H1 (cell line): ENCODE results near the gene CD164L2. TPM values are rescaled to one million over a fixed set of nuclear protein-coding genes. Genes with fewer than 3 reads are reported as not detected.
A peak's percentile ranks its signal among the peaks of the same experiment; 100 is the strongest.

Source experiments
- CTCF ChIA-PET: fragments of 300-600 bp; sonication (Branson Sonifier 250); formaldehyde crosslinking; loops from one replicate; lab custom pipeline; 2021; ENCODE audit not compliant: partially characterized antibody; lab: Charles Lee
- POLR2A ChIA-PET: fragments of 300-600 bp; sonication (Branson Sonifier 250); formaldehyde crosslinking; loops from one replicate; lab custom pipeline; 2021; ENCODE audit warnings: inconsistent platforms; ENCODE audit not compliant: partially characterized antibody; lab: Charles Lee
- DNase-seq, 2 experiments: peaks; one replicate each; pipeline versions ENCODE4 v3.0.0 to v3.0.0-alpha.2; 2010 to 2022; ENCODE audit warnings: low spot score in 2 of 2, low read depth in 1 of 2, mixed read lengths in 1 of 2
- FAIRE-seq: peaks from 2 replicates; lab custom pipeline; 2011; peaks lifted over from hg19 to GRCh38; lab: Jason Lieb, UNC
- H2AFZ ChIP-seq: 2 replicates; pipeline ENCODE4 v1.8.1; 2012; ENCODE audit warnings: low read length, inconsistent platforms
- H2AK5ac ChIP-seq: 2 replicates; pipeline ENCODE4 v1.6.1; 2013; ENCODE audit warnings: low read depth, low read length
- H2BK120ac ChIP-seq: replicated peaks from 2 replicates; pipeline ENCODE3; 2013; ENCODE audit warnings: low read depth, low read length, inconsistent platforms
- H2BK12ac ChIP-seq: 2 replicates; pipeline ENCODE4 v1.6.1; 2013; ENCODE audit warnings: low read depth, low read length
- H2BK15ac ChIP-seq: 2 replicates; pipeline ENCODE4 v1.6.1; 2013; ENCODE audit warnings: low read length
- H2BK20ac ChIP-seq: 2 replicates; pipeline ENCODE4 v1.6.1; 2013; ENCODE audit warnings: low read length
- H2BK5ac ChIP-seq: 2 replicates; pipeline ENCODE4 v1.6.1; 2013; ENCODE audit warnings: low read depth, low read length
- H3K14ac ChIP-seq: 2 replicates; pipeline ENCODE4 v1.6.1; 2013; ENCODE audit warnings: inconsistent platforms; ENCODE audit not compliant: insufficient read length
- H3K18ac ChIP-seq: 2 replicates; pipeline ENCODE4 v1.6.1; 2013; ENCODE audit warnings: low read length; ENCODE audit errors: extremely low read depth
- H3K23ac ChIP-seq: 2 replicates; pipeline ENCODE4 v1.6.1; 2013; ENCODE audit warnings: inconsistent platforms; ENCODE audit not compliant: insufficient read length
- H3K23me2 ChIP-seq: 2 replicates; pipeline ENCODE4 v1.6.1; 2013; ENCODE audit warnings: low read depth, low read length
- H3K27ac ChIP-seq: 2 replicates; pipeline ENCODE4 v1.6.1; 2011; ENCODE audit warnings: low read depth, low read length, inconsistent platforms
- H3K27me3 ChIP-seq, 4 experiments: replicated peaks in 1 of 4; 1 replicate in 1 of 4; 2 replicates in 3 of 4; pipeline versions ENCODE4 v1.6.1 to v1.8.1; 2011 to 2013; ENCODE audit warnings: low read length in 3 of 4, mild to moderate bottlenecking in 3 of 4, inconsistent platforms in 2 of 4, mixed read lengths in 2 of 4, moderate library complexity in 1 of 4; ENCODE audit not compliant: control insufficient read depth in 3 of 4, insufficient read depth in 3 of 4; ENCODE audit errors: extremely low read depth in 1 of 4
- H3K36me3 ChIP-seq, 4 experiments: 2 replicates each; pipeline versions ENCODE4 v1.6.1 to v1.8.1; 2011 to 2013; ENCODE audit warnings: mild to moderate bottlenecking in 4 of 4, low read length in 3 of 4, moderate library complexity in 2 of 4, control low read depth in 1 of 4, inconsistent platforms in 1 of 4; ENCODE audit not compliant: insufficient read depth in 4 of 4, control insufficient read depth in 2 of 4
- H3K4ac ChIP-seq: replicated peaks from 2 replicates; pipeline ENCODE3; 2013; ENCODE audit warnings: low read length, low read depth, mixed read lengths, inconsistent platforms; ENCODE audit not compliant: insufficient read length
- H3K4me1 ChIP-seq, 4 experiments: replicated peaks in 1 of 4; 1 replicate in 1 of 4; 2 replicates in 3 of 4; pipeline versions ENCODE4 v1.6.1 to v1.8.1; 2011 to 2013; ENCODE audit warnings: low read length in 3 of 4, inconsistent platforms in 2 of 4, mixed read lengths in 1 of 4; ENCODE audit not compliant: insufficient read depth in 4 of 4, control insufficient read depth in 3 of 4
- H3K4me2 ChIP-seq, 2 experiments: 2 replicates each; pipeline versions ENCODE4 v1.6.1 to v1.8.1; 2011 to 2013; ENCODE audit warnings: low read depth in 2 of 2, low read length in 2 of 2, control low read depth in 1 of 2, inconsistent platforms in 1 of 2, mild to moderate bottlenecking in 1 of 2; ENCODE audit not compliant: insufficient read depth in 1 of 2
- H3K4me3 ChIP-seq, 4 experiments: fragments of 200-600, 300-600 bp in 1 of 4; sonication (generic), shearing (Covaris generic), sonication (Bioruptor Twin) in 1 of 4; 2 replicates each; pipeline versions ENCODE4 v1.5.1 to v1.8.1; 2011 to 2016; ENCODE audit warnings: low read length in 4 of 4, low read depth in 3 of 4, control low read depth in 2 of 4, inconsistent platforms in 2 of 4, mild to moderate bottlenecking in 2 of 4, mixed read lengths in 1 of 4, moderate library complexity in 1 of 4; ENCODE audit not compliant: insufficient read depth in 2 of 4; ENCODE audit errors: extremely low read depth in 1 of 4
- H3K56ac ChIP-seq: replicated peaks from 2 replicates; pipeline ENCODE3; 2013; ENCODE audit warnings: low read depth, mild to moderate bottlenecking, mixed read lengths, low read length, inconsistent platforms; ENCODE audit not compliant: insufficient read length
- H3K79me1 ChIP-seq: 2 replicates; pipeline ENCODE4 v1.6.1; 2013; ENCODE audit warnings: low read depth, low read length, control low read depth
- H3K79me2 ChIP-seq, 2 experiments: 2 replicates each; pipeline versions ENCODE4 v1.6.1 to v1.8.1; 2012 to 2013; ENCODE audit warnings: low read length in 2 of 2, mild to moderate bottlenecking in 2 of 2, inconsistent platforms in 1 of 2; ENCODE audit not compliant: insufficient read depth in 2 of 2, control insufficient read depth in 1 of 2
- H3K9ac ChIP-seq, 4 experiments: replicated peaks in 1 of 4; 1 replicate in 1 of 4; 2 replicates in 3 of 4; pipeline versions ENCODE4 v1.6.1 to v1.8.1; 2011 to 2013; ENCODE audit warnings: low read depth in 3 of 4, low read length in 3 of 4, control low read depth in 2 of 4, mild to moderate bottlenecking in 2 of 4, moderate library complexity in 2 of 4, inconsistent platforms in 1 of 4; ENCODE audit errors: extremely low read depth in 1 of 4
- H3K9me3 ChIP-seq, 2 experiments: 2 replicates each; pipeline versions ENCODE4 v1.6.1 to v1.8.1; 2012 to 2013; ENCODE audit warnings: mild to moderate bottlenecking in 2 of 2, moderate library complexity in 2 of 2, control low read depth in 1 of 2, inconsistent platforms in 1 of 2, low read depth in 1 of 2, low read length in 1 of 2, mixed read lengths in 1 of 2; ENCODE audit not compliant: insufficient read depth in 2 of 2
- H4K20me1 ChIP-seq, 2 experiments: replicated peaks in 1 of 2; 2 replicates each; pipeline versions ENCODE3 to v1.8.1; 2011 to 2013; ENCODE audit warnings: inconsistent platforms in 2 of 2, low read length in 2 of 2, mild to moderate bottlenecking in 1 of 2; ENCODE audit not compliant: insufficient read depth in 2 of 2, control insufficient read depth in 1 of 2
- H4K5ac ChIP-seq: 2 replicates; pipeline ENCODE4 v1.6.1; 2013; ENCODE audit warnings: low read length, low read depth, mixed read lengths, inconsistent platforms; ENCODE audit not compliant: insufficient read length
- H4K8ac ChIP-seq: 2 replicates; pipeline ENCODE4 v1.8.0; 2013; ENCODE audit warnings: mild to moderate bottlenecking, moderate library complexity, low read length, inconsistent platforms; ENCODE audit not compliant: insufficient read depth; ENCODE audit errors: extremely low read depth
- H4K91ac ChIP-seq: replicated peaks from 2 replicates; pipeline ENCODE3; 2013; ENCODE audit warnings: low read length, mixed read lengths, inconsistent platforms; ENCODE audit not compliant: insufficient read length
- CBX8 ChIP-seq: fragments of 300-800, 300-1000 bp; sonication (generic); IDR thresholded peaks from 2 replicates; pipeline ENCODE4 v1.7.1; 2016; ENCODE audit warnings: low read depth, low read length, borderline replicate concordance
- CHD1 ChIP-seq: IDR thresholded peaks from 2 replicates; pipeline ENCODE4 v1.6.1; 2012; ENCODE audit warnings: low read depth, low read length, improper control_type of control experiment
- CTBP2 ChIP-seq: IDR thresholded peaks from 2 replicates; pipeline ENCODE4 v1.7.0; 2011; ENCODE audit warnings: borderline replicate concordance, mild to moderate bottlenecking, moderate library complexity, mixed read lengths, low read length; ENCODE audit not compliant: insufficient read depth, insufficient read length
- KDM4A ChIP-seq: IDR thresholded peaks from one replicate; pipeline ENCODE4 v1.7.1; 2012; ENCODE audit warnings: low read depth, mild to moderate bottlenecking, moderate library complexity, low read length, inconsistent platforms; ENCODE audit not compliant: severe bottlenecking
- YY1 ChIP-seq: IDR thresholded peaks from 2 replicates; pipeline ENCODE4 v1.6.1; 2011; ENCODE audit warnings: low read depth, mild to moderate bottlenecking, low read length
- ZNF274 ChIP-seq: IDR thresholded peaks from 2 replicates; pipeline ENCODE4 v1.7.0; 2012; ENCODE audit warnings: low read length, borderline replicate concordance; ENCODE audit errors: extremely low read depth
- WGBS, 2 experiments: shearing (Covaris generic) in 1 of 2; methylation state at CpG; one replicate each; pipeline versions ENCODE4 v1.1.6 to v1.1.7; 2013 to 2015; ENCODE audit warnings: low lambda C conversion rate in 2 of 2, mixed read lengths in 2 of 2, inconsistent platforms in 1 of 2, low coverage in 1 of 2, missing lambda C conversion rate in 1 of 2; ENCODE audit not compliant: insufficient replicate concordance in 2 of 2, insufficient coverage in 1 of 2, insufficient read length in 1 of 2; ENCODE audit errors: extremely low coverage in 1 of 2, missing lambda C conversion rate in 1 of 2; 5-methylcytosine and 5-hydroxymethylcytosine counted together
- polyA plus RNA-seq, 7 experiments: library from polyadenylated mRNA; depleted of rRNA in 3 of 7; stranded (reverse) in 5 of 7; unstranded in 2 of 7; fragments of >200 nt in 5 of 7; fragments of 200-250 nt in 2 of 7; gene quantifications; 1 replicate in 5 of 7; 2 replicates in 1 of 7; 4 replicates in 1 of 7; pipeline versions ENCODE4 v1.2.1 to v1.2.3, GENCODE V29; 2011 to 2013; ENCODE audit warnings: missing spikeins in 2 of 7, mixed read lengths in 2 of 7
- total RNA-seq: library from RNA; stranded (reverse); fragmentation: NEBNext Ultra II Directional; extraction: Animal tissue kit (Norgen Biotek cat#: 25700); gene quantifications from 2 replicates; pipeline ENCODE4 v1.2.1, GENCODE V29; 2021
- TF ChIP-seq, protein P1 (sequence below), 3 experiments: IDR thresholded peaks; 1 replicate in 2 of 3; 2 replicates in 1 of 3; pipeline versions ENCODE4 v1.5.1 to v1.6.1; 2011; ENCODE audit warnings: low read length in 3 of 3, mild to moderate bottlenecking in 3 of 3, inconsistent platforms in 2 of 3, low read depth in 1 of 3, moderate library complexity in 1 of 3; ENCODE audit not compliant: insufficient read depth in 1 of 3; ENCODE audit errors: control extremely low read depth in 1 of 3
- TF ChIP-seq, protein P2 (sequence below): IDR thresholded peaks from 2 replicates; pipeline ENCODE4 v1.6.1; 2012; ENCODE audit warnings: low read length, inconsistent platforms

The CD164L2 gene
- total and polyA plus RNA-seq, 2 of the 8 experiments (the other 6 are each of a cell fraction or from before 2014, with no cell fraction given): 3.3 TPM

DNA sequence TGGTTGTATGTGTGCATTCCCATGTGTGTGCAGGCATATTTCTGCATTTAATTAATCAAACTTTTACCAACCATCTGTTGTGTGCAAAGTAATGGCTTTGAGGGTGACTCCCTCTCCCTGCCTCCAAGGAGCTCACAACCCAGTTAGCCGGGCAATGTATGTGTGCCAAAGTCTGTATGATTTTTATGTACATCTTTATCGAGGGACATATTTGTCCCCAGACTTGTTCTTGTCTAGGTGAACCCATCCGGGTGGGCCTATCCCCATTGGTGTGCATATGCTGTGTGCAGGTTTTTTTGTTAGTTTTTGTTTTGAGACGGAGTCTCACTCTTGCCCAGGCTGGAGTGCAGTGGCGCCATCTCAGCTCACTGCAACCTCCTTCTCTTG lies 39.5 kb downstream of the CD164L2 start:
- H2BK12ac ChIP-seq: peak overlapping the region; percentile 92; the same call in 1 of the 2 replicates
- H4K8ac ChIP-seq: no peak overlapping the region
- no peaks in the 10 kb centered on the region for H3K9me3 ChIP-seq
- H3K18ac ChIP-seq: peak overlapping the region; percentile 83; the same call in 1 of the 2 replicates
- no peak overlapping the region for H3K23ac ChIP-seq
- H2AK5ac ChIP-seq: 0 out of 2 replicates have a peak overlapping the region, but pooled peaks have one; percentile 86
- no peak overlapping the region for H2BK120ac ChIP-seq
- peak overlapping the region; percentile 29 for H4K5ac ChIP-seq
- no peak overlapping the region for H3K56ac ChIP-seq
- peaks cover 6% of the 10 kb centered on the region; the same call in 1 of the 2 replicates for H3K23me2 ChIP-seq
- CTCF ChIA-PET: interaction anchor here (0.8 to 17.0 kb wide), 7 partner anchors 9 to 53 kb away, joined by 3 to 321 read pairs (median 10); no protein-coding TSS in a partner anchor
- H2AFZ ChIP-seq: no peak overlapping the region
- H4K91ac ChIP-seq: peak overlapping the region; percentile 48
- WGBS, 2 experiments: 95% methylated on average over 5 of the region's 5 CpGs; no CpG with 5 or more reads in 1 of the 2 experiments
- no peak overlapping the region for H3K27ac ChIP-seq
- peaks cover 0 to 2% (median 0%) of the 10 kb centered on the region in 4 experiments; a peak in 1 of 7 replicates for H3K27me3 ChIP-seq
- H3K4ac ChIP-seq: no peak overlapping the region
- FAIRE-seq (no peak), DNase-seq (no peak)
- no peak overlapping the region; the same call in 1 of the 2 replicates for H2BK20ac ChIP-seq
- peak overlapping the region; percentile 78 to 94; a peak in 3 of 4 replicates for H3K4me2 ChIP-seq
- H4K20me1 ChIP-seq: peaks cover 2 to 9% of the 10 kb centered on the region in 2 experiments
- H3K79me2 ChIP-seq: peaks cover 0 to 4% of the 10 kb centered on the region in 2 experiments; a peak in 1 of 4 replicates
- no peak overlapping the region for H3K4me3 ChIP-seq
- POLR2A ChIA-PET: interaction anchor here (0.8 to 3.2 kb wide), 3 partner anchors 11 to 54 kb away, joined by 3 to 8 read pairs (median 7); partner anchors contain the start of gene CD164L2
- 0 out of 8 replicates have a peak, but pooled peaks cover 0 to 3% (median 0%) of the 10 kb centered on the region in 4 experiments for H3K36me3 ChIP-seq
- H3K9ac ChIP-seq: no peak overlapping the region
- peak overlapping the region; percentile 74; the same call in 1 of the 2 replicates for H2BK15ac ChIP-seq
- no peaks in the 10 kb centered on the region for H3K79me1 ChIP-seq
- no peak overlapping the region for H3K14ac ChIP-seq
- peaks cover 0 to 26% (median 20%) of the 10 kb centered on the region in 4 experiments; a peak in 6 of 7 replicates for H3K4me1 ChIP-seq
- H2BK5ac ChIP-seq: peak overlapping the region; percentile 76; the same call in 1 of the 2 replicates
- TF ChIP-seq CTBP2 (no peak), YY1 (no peak), CBX8 (no peak), KDM4A (no peak), CHD1 (no peak), ZNF274 (no peak)
- TF ChIP-seq, protein P1, sequence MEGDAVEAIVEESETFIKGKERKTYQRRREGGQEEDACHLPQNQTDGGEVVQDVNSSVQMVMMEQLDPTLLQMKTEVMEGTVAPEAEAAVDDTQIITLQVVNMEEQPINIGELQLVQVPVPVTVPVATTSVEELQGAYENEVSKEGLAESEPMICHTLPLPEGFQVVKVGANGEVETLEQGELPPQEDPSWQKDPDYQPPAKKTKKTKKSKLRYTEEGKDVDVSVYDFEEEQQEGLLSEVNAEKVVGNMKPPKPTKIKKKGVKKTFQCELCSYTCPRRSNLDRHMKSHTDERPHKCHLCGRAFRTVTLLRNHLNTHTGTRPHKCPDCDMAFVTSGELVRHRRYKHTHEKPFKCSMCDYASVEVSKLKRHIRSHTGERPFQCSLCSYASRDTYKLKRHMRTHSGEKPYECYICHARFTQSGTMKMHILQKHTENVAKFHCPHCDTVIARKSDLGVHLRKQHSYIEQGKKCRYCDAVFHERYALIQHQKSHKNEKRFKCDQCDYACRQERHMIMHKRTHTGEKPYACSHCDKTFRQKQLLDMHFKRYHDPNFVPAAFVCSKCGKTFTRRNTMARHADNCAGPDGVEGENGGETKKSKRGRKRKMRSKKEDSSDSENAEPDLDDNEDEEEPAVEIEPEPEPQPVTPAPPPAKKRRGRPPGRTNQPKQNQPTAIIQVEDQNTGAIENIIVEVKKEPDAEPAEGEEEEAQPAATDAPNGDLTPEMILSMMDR (IDR thresholded peaks at IDR 0.05; ENCODE audit: control extremely low read depth in 1 of 3, insufficient read depth in 1 of 3, low read depth in 1 of 3, low read length in 3 of 3): no peak
- TF ChIP-seq, protein P2, sequence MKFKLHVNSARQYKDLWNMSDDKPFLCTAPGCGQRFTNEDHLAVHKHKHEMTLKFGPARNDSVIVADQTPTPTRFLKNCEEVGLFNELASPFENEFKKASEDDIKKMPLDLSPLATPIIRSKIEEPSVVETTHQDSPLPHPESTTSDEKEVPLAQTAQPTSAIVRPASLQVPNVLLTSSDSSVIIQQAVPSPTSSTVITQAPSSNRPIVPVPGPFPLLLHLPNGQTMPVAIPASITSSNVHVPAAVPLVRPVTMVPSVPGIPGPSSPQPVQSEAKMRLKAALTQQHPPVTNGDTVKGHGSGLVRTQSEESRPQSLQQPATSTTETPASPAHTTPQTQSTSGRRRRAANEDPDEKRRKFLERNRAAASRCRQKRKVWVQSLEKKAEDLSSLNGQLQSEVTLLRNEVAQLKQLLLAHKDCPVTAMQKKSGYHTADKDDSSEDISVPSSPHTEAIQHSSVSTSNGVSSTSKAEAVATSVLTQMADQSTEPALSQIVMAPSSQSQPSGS: no peak
